Prostate gland (tissue), 2 donors: Measurements from ENCODE around the gene PCNX1.

Experiments
- POLR2AphosphoS5 ChIP-seq: sonication (generic); formaldehyde crosslinking; IDR thresholded peaks from one replicate; pipeline ENCODE4 v1.6.1; 2017; ENCODE audit warnings: antibody characterized with exemption
- TF ChIP-seq, protein P1 (sequence below), 4 experiments: fragments of 200-600 bp in 2 of 4; fragments of 450-650 bp in 2 of 4; sonication (generic) in 2 of 4; IDR thresholded peaks; 1 replicate in 3 of 4; 2 replicates in 1 of 4; pipeline ENCODE4 v1.5.1; 2016 to 2019; ENCODE audit warnings: antibody characterized with exemption in 4 of 4, mild to moderate bottlenecking in 2 of 4, moderate library complexity in 2 of 4

GRCh38 chr14:70924521-70924920, 17.3 kb downstream of the PCNX1 start:
- TF ChIP-seq POLR2AphosphoS5: no peak
- TF ChIP-seq, protein P1, sequence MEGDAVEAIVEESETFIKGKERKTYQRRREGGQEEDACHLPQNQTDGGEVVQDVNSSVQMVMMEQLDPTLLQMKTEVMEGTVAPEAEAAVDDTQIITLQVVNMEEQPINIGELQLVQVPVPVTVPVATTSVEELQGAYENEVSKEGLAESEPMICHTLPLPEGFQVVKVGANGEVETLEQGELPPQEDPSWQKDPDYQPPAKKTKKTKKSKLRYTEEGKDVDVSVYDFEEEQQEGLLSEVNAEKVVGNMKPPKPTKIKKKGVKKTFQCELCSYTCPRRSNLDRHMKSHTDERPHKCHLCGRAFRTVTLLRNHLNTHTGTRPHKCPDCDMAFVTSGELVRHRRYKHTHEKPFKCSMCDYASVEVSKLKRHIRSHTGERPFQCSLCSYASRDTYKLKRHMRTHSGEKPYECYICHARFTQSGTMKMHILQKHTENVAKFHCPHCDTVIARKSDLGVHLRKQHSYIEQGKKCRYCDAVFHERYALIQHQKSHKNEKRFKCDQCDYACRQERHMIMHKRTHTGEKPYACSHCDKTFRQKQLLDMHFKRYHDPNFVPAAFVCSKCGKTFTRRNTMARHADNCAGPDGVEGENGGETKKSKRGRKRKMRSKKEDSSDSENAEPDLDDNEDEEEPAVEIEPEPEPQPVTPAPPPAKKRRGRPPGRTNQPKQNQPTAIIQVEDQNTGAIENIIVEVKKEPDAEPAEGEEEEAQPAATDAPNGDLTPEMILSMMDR (IDR thresholded peaks at IDR 0.05): no peak
